Measurements from ENCODE around the gene PRKG2. TPM values are rescaled to one million over a fixed set of nuclear protein-coding genes. Genes with fewer than 3 reads are reported as not detected.

Gene PRKG2
- total RNA-seq, 2 experiments from 2014 or later, result 1.0 to 1.1 TPM

DNA sequence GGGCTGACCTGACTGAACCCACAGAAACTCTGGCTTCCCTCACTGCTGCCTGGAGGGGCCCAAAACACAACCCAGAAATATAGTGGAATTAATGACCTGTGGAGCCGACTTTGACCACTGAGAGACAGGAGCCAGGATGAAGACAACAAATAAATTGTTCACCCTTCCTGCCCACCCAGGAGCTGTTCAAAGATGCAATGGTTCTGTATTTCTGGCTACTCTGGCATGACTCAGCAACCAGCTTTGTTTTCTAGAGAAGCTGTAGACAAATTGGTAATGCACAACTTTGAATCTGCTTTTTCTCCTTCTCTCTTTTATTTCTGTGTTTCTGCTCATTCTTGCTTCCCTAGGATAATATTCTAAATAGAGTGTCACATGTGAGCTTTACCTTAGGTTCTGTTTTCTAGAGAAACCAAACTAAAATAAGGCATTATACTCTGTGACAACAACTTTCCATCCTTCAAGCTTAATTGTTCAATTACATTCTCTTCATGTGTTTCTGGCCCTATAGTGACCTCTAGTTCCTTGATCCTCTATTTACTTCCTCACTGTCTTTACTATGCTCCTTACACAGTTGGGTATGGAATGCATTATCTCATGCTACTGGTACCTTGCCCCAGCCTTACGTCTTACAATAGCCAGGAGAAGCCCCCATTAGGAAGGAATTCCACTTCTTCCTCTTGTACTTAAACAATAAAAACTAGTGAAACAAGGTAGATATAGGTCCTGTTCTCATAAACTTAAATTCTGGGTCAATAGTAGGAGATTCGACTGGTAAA, 6.5 kb upstream of the PRKG2 start:
- no peak overlapping the region for H2AFZ ChIP-seq (ENCODE audit: low read length)

DNA sequence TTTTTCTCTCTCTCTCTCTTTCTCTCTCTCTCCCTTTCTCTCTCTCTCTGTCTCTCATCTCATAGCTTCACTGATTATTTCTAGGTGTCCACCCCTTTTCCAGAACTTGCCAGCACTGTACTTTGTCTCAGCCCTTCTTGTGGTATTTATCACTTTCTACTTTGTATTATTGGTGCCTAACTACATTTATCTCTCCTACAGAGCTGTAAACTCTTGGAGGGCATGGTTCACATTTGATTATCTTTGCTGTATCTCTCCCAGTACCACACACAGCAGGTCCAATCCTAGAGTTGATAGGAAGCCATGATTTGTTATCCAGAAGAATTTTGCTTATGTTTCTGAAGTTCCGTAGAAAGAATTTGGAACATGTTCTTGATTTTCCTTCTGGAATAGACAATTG, 5.2 kb upstream of the PRKG2 start:
- no peak overlapping the region for H3K4me2 ChIP-seq (ENCODE audit: low read length)
- no peak for DNase-seq (ENCODE audit: low spot score)
- no TSS peak for BruUV-seq (replicated peaks)
- H3K4me1 ChIP-seq (ENCODE audit: insufficient read depth, low read length, poor library complexity, severe bottlenecking), result no peaks in the 10 kb centered on the region
- POLR2A ChIA-PET, result interaction anchor here (1.6 kb wide), 1 partner anchor 15 kb away, joined by 4 read pairs; no protein-coding TSS in a partner anchor
- no peaks in the 10 kb centered on the region for H3K36me3 ChIP-seq (ENCODE audit: insufficient read depth, low read length)
- H3K9me3 ChIP-seq (ENCODE audit: low read length), result no peaks in the 10 kb centered on the region
- intact Hi-C loops (cut with micrococcal nuclease; ENCODE audit: unreplicated experiment), result no loop called here
- H3K27ac ChIP-seq (ENCODE audit: low read depth, low read length, poor library complexity, severe bottlenecking), result no peak overlapping the region
- no peaks in the 10 kb centered on the region for H3K9me2 ChIP-seq (ENCODE audit: insufficient read depth, low read length)
- no peaks in the 10 kb centered on the region for H4K20me1 ChIP-seq (ENCODE audit: insufficient read depth, low read length)
- no peak overlapping the region for H3K4me3 ChIP-seq (ENCODE audit: low read depth, low read length, poor library complexity, severe bottlenecking)
- CTCF ChIA-PET (ENCODE audit: unreplicated experiment), result no interaction called here
- H2AFZ ChIP-seq (ENCODE audit: low read length), result no peak overlapping the region
- H3K79me2 ChIP-seq (ENCODE audit: insufficient read depth, low read depth, low read length), result no peaks in the 10 kb centered on the region
- TF ChIP-seq CTCF (conservative IDR thresholded peaks at IDR 0.05; ENCODE audit: low read length) (no peak), EZH2phosphoT487 (IDR thresholded peaks at IDR 0.05; ENCODE audit: borderline replicate concordance, low read depth, low read length) (no peak)

More for the DNA sequence above, 6.5 kb upstream of the PRKG2 start:
- no peaks in the 10 kb centered on the region for H4K20me1 ChIP-seq (ENCODE audit: insufficient read depth, low read length)
- no peaks in the 10 kb centered on the region for H3K79me2 ChIP-seq (ENCODE audit: insufficient read depth, low read depth, low read length)
- H3K9me2 ChIP-seq (ENCODE audit: insufficient read depth, low read length), result no peaks in the 10 kb centered on the region
- no peaks in the 10 kb centered on the region for H3K9me3 ChIP-seq (ENCODE audit: low read length)
- no peak for TF ChIP-seq CTCF (conservative IDR thresholded peaks at IDR 0.05; ENCODE audit: low read length)
- TF ChIP-seq EZH2phosphoT487 (IDR thresholded peaks at IDR 0.05; ENCODE audit: borderline replicate concordance, low read depth, low read length), result no peak
- POLR2A ChIA-PET, result interaction anchor here (1.6 kb wide), 1 partner anchor 17 kb away, joined by 4 read pairs; no protein-coding TSS in a partner anchor
- no peak overlapping the region for H3K27ac ChIP-seq (ENCODE audit: low read depth, low read length, poor library complexity, severe bottlenecking)
- H3K4me1 ChIP-seq (ENCODE audit: insufficient read depth, low read length, poor library complexity, severe bottlenecking), result no peaks in the 10 kb centered on the region
- CTCF ChIA-PET (ENCODE audit: unreplicated experiment), result no interaction called here
- BruUV-seq (replicated peaks), result no TSS peak
- no peak for DNase-seq (ENCODE audit: low spot score)
- H3K4me2 ChIP-seq (ENCODE audit: low read length), result no peak overlapping the region
- no peak overlapping the region for H3K4me3 ChIP-seq (ENCODE audit: low read depth, low read length, poor library complexity, severe bottlenecking)
- intact Hi-C loops (cut with micrococcal nuclease; ENCODE audit: unreplicated experiment), result no loop called here
- H3K36me3 ChIP-seq (ENCODE audit: insufficient read depth, low read length), result no peaks in the 10 kb centered on the region

DNA sequence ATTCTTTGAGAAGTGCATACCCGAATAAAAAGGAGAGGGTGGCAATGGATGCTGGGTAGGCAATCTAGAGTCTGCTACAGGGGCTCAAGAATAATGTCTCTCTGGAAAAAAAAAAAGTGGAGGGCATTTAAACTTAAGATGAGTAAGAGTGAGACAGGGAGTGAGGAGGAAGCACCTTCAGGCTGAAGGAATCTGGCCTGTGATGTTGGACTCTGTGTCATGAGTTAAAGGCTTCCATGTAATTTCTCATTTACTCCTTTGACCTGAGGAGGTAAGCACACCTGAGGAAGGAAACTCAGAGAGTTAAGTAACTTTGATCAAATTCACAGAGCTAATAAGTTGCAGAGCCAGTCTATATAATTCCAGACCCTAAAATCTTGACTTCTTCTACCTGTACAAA, 3.2 kb upstream of the PRKG2 start:
- H2AFZ ChIP-seq (ENCODE audit: low read length), result no peak overlapping the region
- H3K4me1 ChIP-seq (ENCODE audit: insufficient read depth, low read length, poor library complexity, severe bottlenecking), result no peaks in the 10 kb centered on the region
- H3K4me3 ChIP-seq (ENCODE audit: low read depth, low read length, poor library complexity, severe bottlenecking), result no peak overlapping the region
- no peaks in the 10 kb centered on the region for H3K79me2 ChIP-seq (ENCODE audit: insufficient read depth, low read depth, low read length)
- no peak overlapping the region for H3K27ac ChIP-seq (ENCODE audit: low read depth, low read length, poor library complexity, severe bottlenecking)
- no peak for DNase-seq (ENCODE audit: low spot score)
- no peaks in the 10 kb centered on the region for H4K20me1 ChIP-seq (ENCODE audit: insufficient read depth, low read length)
- H3K9me3 ChIP-seq (ENCODE audit: low read length), result no peaks in the 10 kb centered on the region
- no TSS peak for BruUV-seq (replicated peaks)
- no peak overlapping the region for H3K4me2 ChIP-seq (ENCODE audit: low read length)
- H3K9me2 ChIP-seq (ENCODE audit: insufficient read depth, low read length), result no peaks in the 10 kb centered on the region
- ChIA-PET POLR2A (interaction anchor here (1.2 kb wide), 1 partner anchor 17 kb away, joined by 5 read pairs; no protein-coding TSS in a partner anchor), CTCF (ENCODE audit: unreplicated experiment) (no interaction called here)
- no peaks in the 10 kb centered on the region for H3K36me3 ChIP-seq (ENCODE audit: insufficient read depth, low read length)
- intact Hi-C loops (cut with micrococcal nuclease; ENCODE audit: unreplicated experiment), result no loop called here
- TF ChIP-seq EZH2phosphoT487 (IDR thresholded peaks at IDR 0.05; ENCODE audit: borderline replicate concordance, low read depth, low read length), result no peak
- TF ChIP-seq CTCF (conservative IDR thresholded peaks at IDR 0.05; ENCODE audit: low read length), result no peak

Data from OCI-LY7 (cell line).